Common myeloid progenitor, CD34-positive (primary cell): Measurements from ENCODE around the gene CUEDC2.

ENCODE experiments used
- CTCF ChIA-PET: fragments of 350-600 bp; sonication (Branson Sonifier 250); formaldehyde crosslinking; loops from one replicate; lab custom pipeline; 2021; ENCODE audit warnings: antibody characterized with exemption; lab: Charles Lee
- POLR2A ChIA-PET: fragments of 350-600 bp; sonication (Branson Sonifier 250); formaldehyde crosslinking; loops from one replicate; lab custom pipeline; 2021; ENCODE audit warnings: antibody characterized with exemption; lab: Charles Lee
- DNase-seq, 3 donors: peaks; one replicate each; pipeline versions ENCODE4 v3.0.0 to v3.0.0-alpha.2; 2013
- H3K27ac ChIP-seq, 2 experiments: 1 replicate in 1 of 2; 2 replicates in 1 of 2; pipeline ENCODE4 v1.7.0; 2013; ENCODE audit warnings: inconsistent platforms in 2 of 2, low read length in 2 of 2, mild to moderate bottlenecking in 2 of 2, low read depth in 1 of 2, moderate library complexity in 1 of 2; ENCODE audit not compliant: severe bottlenecking in 2 of 2, insufficient read depth in 1 of 2, poor library complexity in 1 of 2
- H3K27me3 ChIP-seq, 5 experiments: replicated peaks in 2 of 5; 1 replicate in 3 of 5; 2 replicates in 2 of 5; pipeline versions ENCODE4 v1.6.1 to v1.7.0; 2013; ENCODE audit warnings: low read length in 4 of 5, mild to moderate bottlenecking in 2 of 5, moderate library complexity in 2 of 5, inconsistent platforms in 1 of 5; ENCODE audit not compliant: insufficient read depth in 5 of 5, control insufficient read depth in 4 of 5
- H3K36me3 ChIP-seq, 4 experiments: 1 replicate in 2 of 4; 2 replicates in 2 of 4; pipeline versions ENCODE4 v1.6.1 to v1.7.0; 2013; ENCODE audit warnings: low read length in 3 of 4, control low read depth in 1 of 4, mild to moderate bottlenecking in 1 of 4; ENCODE audit not compliant: control insufficient read depth in 4 of 4, insufficient read depth in 4 of 4
- H3K4me1 ChIP-seq, 4 experiments: 1 replicate in 3 of 4; 2 replicates in 1 of 4; pipeline versions ENCODE4 v1.6.1 to v1.7.1; 2013; ENCODE audit warnings: low read length in 3 of 4, mild to moderate bottlenecking in 3 of 4, control low read depth in 1 of 4, inconsistent platforms in 1 of 4, moderate library complexity in 1 of 4; ENCODE audit not compliant: control insufficient read depth in 4 of 4, insufficient read depth in 4 of 4; ENCODE audit errors: control extremely low read depth in 1 of 4
- H3K4me3 ChIP-seq, 7 experiments: 1 replicate in 4 of 7; 2 replicates in 3 of 7; pipeline versions ENCODE4 v1.5.1 to v1.7.0; 2013; ENCODE audit warnings: mild to moderate bottlenecking in 7 of 7, low read length in 6 of 7, moderate library complexity in 6 of 7, inconsistent platforms in 2 of 7, low read depth in 2 of 7, control low read depth in 1 of 7; ENCODE audit not compliant: insufficient read depth in 4 of 7, control insufficient read depth in 1 of 7; ENCODE audit errors: extremely low read depth in 1 of 7
- H3K9me3 ChIP-seq, 5 experiments: 1 replicate in 4 of 5; 2 replicates in 1 of 5; pipeline versions ENCODE4 v1.6.1 to v1.7.1; 2013; ENCODE audit warnings: low read length in 4 of 5, mild to moderate bottlenecking in 2 of 5, inconsistent platforms in 1 of 5, low read depth in 1 of 5, moderate library complexity in 1 of 5; ENCODE audit not compliant: control insufficient read depth in 4 of 5, insufficient read depth in 2 of 5; ENCODE audit errors: control extremely low read depth in 1 of 5
- WGBS: methylation state at CpG from one replicate; pipeline ENCODE4 v1.1.5; 2013; ENCODE audit not compliant: insufficient coverage; 5-methylcytosine and 5-hydroxymethylcytosine counted together

Gene CUEDC2

DNA sequence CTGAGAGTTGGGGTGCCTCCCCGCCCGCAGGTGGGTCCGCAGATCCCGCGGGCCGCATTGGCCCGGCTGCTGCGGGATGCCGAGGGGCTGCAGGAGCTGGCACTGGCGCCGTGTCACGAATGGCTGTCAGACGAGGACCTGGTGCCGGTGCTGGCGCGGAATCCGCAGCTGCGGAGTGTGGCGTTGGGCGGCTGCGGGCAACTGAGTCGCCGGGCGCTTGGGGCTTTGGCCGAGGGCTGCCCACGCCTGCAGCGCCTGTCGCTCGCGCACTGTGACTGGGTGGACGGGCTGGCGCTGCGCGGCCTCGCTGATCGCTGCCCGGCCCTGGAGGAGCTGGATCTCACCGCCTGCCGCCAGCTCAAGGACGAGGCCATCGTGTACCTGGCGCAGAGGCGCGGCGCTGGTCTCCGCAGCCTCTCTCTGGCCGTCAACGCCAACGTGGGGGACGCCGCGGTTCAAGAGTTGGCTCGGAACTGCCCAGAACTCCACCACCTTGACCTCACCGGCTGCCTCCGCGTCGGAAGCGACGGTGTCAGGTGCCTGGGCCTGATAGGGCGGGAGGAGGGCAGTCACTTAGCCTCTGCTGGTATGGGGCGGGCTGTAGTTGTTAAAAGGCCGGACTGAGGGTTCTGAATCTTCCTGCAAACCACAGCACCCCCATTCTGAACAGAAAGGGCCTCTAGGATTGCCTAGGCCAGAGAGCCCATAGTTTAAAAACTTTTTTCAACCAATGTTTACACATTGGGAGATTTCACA is 10.4 kb downstream of the CUEDC2 start:
- ChIA-PET POLR2A (interaction anchor here (0.8 to 4.1 kb wide), 7 partner anchors 10 to 55 kb away, joined by 3 to 28 read pairs (median 4); partner anchors contain the start of genes C10orf95, CUEDC2 and NFKB2), CTCF (interaction anchor here (0.8 to 9.1 kb wide), 21 partner anchors 9 to 195 kb away, joined by 3 to 71 read pairs (median 6); partner anchors contain the start of genes C10orf95, CUEDC2 and PITX3)
- no peaks in the 10 kb centered on the region for H3K9me3 ChIP-seq
- peak overlapping the region; percentile 7 to 85 for H3K27ac ChIP-seq
- DNase-seq: peak in 1 of 3 donors; percentile 36
- peaks cover 4 to 23% (median 17%) of the 10 kb centered on the region in 4 experiments for H3K36me3 ChIP-seq
- H3K27me3 ChIP-seq: peaks cover 6 to 23% (median 11%) of the 10 kb centered on the region in 5 experiments
- peak overlapping the region; percentile 87 to 96 (median 90) for H3K4me3 ChIP-seq
- peaks cover 3 to 46% (median 40%) of the 10 kb centered on the region in 4 experiments for H3K4me1 ChIP-seq
- WGBS: 0% methylated on average over 50 of the region's 62 CpGs

DNA sequence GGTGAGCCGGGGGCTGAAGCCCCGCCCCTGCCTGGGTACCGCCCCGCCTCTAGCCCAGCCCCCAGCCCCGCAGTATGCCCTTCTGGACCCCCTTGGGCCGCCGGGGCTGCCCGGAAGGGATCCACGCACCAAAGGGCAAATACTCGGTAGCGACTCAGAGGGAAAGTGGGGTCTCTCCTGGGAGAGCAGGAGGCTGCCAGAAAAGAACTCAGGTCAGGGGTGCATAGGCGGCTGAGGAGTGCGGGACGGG is 10.9 kb downstream of the CUEDC2 start:
- Histone ChIP-seq H3K36me3 (peaks cover 4 to 23% (median 17%) of the 10 kb centered on the region in 4 experiments), H3K27ac (peak overlapping the region; percentile 7 to 85), H3K9me3 (no peaks in the 10 kb centered on the region), H3K4me3 (peak overlapping the region; percentile 87 to 96 (median 90)), H3K27me3 (peaks cover 6 to 23% (median 11%) of the 10 kb centered on the region in 5 experiments), H3K4me1 (peaks cover 3 to 46% (median 40%) of the 10 kb centered on the region in 4 experiments)
- POLR2A ChIA-PET: interaction anchor here (0.8 to 4.1 kb wide), 7 partner anchors 10 to 55 kb away, joined by 3 to 28 read pairs (median 4); partner anchors contain the start of genes C10orf95, CUEDC2 and NFKB2
- DNase-seq: no peak
- 0% methylated on average over 14 of the region's 14 CpGs for WGBS
- CTCF ChIA-PET: interaction anchor here (1.0 to 9.1 kb wide), 15 partner anchors 9 to 194 kb away, joined by 3 to 71 read pairs (median 9); partner anchors contain the start of genes C10orf95 and CUEDC2

DNA sequence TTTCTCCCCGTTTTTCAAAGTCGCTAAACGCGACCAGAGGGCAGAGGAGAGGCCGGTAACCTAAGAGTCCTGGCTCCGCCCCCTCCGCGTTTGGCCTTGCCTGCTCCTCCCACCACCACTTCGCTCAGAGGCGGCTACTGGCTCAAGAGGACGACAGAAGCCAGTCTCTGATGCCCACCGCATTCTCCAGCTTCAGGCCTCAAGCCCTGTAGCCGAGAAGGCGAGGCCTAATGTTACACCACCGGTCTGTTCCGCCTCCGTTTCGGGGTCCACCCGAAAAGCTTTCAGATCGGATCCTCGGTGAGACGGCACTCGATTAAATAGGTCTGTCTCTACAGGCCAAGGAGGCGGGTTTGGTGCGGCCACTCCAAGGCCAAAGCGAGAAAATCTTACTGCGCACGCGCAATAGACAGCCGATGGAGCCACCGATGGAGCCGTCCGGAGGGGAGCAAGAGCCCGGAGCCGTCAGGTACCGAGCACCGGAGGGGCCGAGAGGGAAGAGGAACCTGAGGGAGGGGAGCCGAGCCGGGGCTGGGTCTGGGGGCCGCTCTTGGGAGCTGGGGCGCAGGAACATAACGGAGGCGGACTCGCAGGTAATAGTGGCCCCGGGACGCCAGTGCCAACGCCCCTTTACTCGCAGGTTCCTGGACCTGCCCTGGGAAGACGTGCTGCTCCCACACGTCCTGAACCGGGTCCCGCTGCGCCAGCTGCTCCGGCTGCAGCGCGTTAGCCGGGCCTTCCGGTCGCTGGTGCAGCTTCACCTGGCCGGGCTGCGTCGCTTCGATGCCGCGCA is 11.5 kb downstream of the CUEDC2 start, which contains the start of gene FBXL15:
FBXL15 (plus strand) TSS at position 123 of the 793 bp plus-strand sequence; CDS start at position 417, 294 bp downstream.
- no peaks in the 10 kb centered on the region for H3K9me3 ChIP-seq
- peak within 1 kb of the TSS; percentile 47 to 85 for H3K27ac ChIP-seq
- peaks cover 3 to 46% (median 40%) of the 10 kb centered on the region in 4 experiments for H3K4me1 ChIP-seq
- DNase-seq: peak; percentile 96 to 98 (median 98)
- H3K4me3 ChIP-seq: peak within 1 kb of the TSS; percentile 87 to 96 (median 90)
- ChIA-PET CTCF (interaction anchor here (0.9 to 9.1 kb wide), 15 partner anchors 8 to 194 kb away, joined by 3 to 71 read pairs (median 7); partner anchors contain the start of genes C10orf95 and CUEDC2), POLR2A (interaction anchor here (0.8 to 4.1 kb wide), 10 partner anchors 9 to 224 kb away, joined by 3 to 28 read pairs (median 4); partner anchors contain the start of genes CUEDC2 and NFKB2)
- H3K27me3 ChIP-seq: peaks cover 6 to 25% (median 11%) of the 10 kb centered on the region in 5 experiments
- H3K36me3 ChIP-seq: peaks cover 4 to 23% (median 17%) of the 10 kb centered on the region in 4 experiments
- WGBS: under 1% methylated on average over 65 of the region's 66 CpGs

DNA sequence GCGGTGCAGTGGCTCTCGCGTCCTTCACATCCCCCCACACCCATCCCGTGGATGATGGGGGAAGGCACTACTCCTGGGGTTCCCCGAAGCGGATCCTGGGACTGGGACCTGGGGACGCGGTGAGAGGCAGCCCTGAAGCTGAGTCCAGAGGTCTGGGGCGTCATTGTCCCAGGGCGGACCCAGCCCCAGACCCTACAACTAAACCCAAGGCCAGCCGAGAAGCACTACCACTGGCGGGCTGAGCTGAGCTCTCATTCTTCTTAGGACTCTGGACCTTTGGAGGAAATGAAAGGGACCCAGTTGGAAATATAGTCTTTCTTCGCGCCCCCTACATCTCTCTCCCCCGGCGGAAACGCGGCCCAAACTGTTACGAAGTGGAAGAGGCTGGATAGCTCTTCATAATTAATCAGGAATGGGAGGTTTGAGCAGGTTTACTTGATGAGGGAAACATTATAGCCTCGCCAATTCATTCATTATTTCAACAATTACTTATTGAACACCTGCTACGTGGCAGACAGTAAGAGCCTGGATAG is 12.1 kb downstream of the CUEDC2 start:
- peak overlapping the region; percentile 87 to 96 (median 90) for H3K4me3 ChIP-seq
- POLR2A ChIA-PET: interaction anchor here (1.0 to 4.1 kb wide), 5 partner anchors 12 to 225 kb away, joined by 3 to 28 read pairs (median 5); partner anchors contain the start of genes CUEDC2 and NFKB2
- H3K9me3 ChIP-seq: no peaks in the 10 kb centered on the region
- H3K36me3 ChIP-seq: peaks cover 4 to 21% (median 17%) of the 10 kb centered on the region in 4 experiments
- H3K27me3 ChIP-seq: peaks cover 6 to 25% (median 11%) of the 10 kb centered on the region in 5 experiments
- H3K4me1 ChIP-seq: peaks cover 3 to 46% (median 40%) of the 10 kb centered on the region in 4 experiments
- CTCF ChIA-PET: interaction anchor here (0.6 to 9.1 kb wide), 13 partner anchors 8 to 107 kb away, joined by 3 to 71 read pairs (median 7); partner anchors contain the start of genes C10orf95 and CUEDC2
- DNase-seq: no peak
- H3K27ac ChIP-seq: peak overlapping the region; percentile 47 to 85
- WGBS: 0% methylated on average over 10 of the region's 21 CpGs

- no peak overlapping the region for H3K27ac ChIP-seq
- peaks cover 4 to 15% (median 12%) of the 10 kb centered on the region in 4 experiments for H3K36me3 ChIP-seq
- peak in 2 of 3 donors; percentile 68 to 73 for DNase-seq
- CTCF ChIA-PET: interaction anchor here (0.6 to 9.1 kb wide), 10 partner anchors 7 to 106 kb away, joined by 3 to 71 read pairs (median 6); partner anchors contain the start of genes C10orf95 and CUEDC2
- POLR2A ChIA-PET: interaction anchor here (1.0 to 4.1 kb wide), 4 partner anchors 13 to 226 kb away, joined by 4 to 28 read pairs (median 6); partner anchors contain the start of genes CUEDC2 and NFKB2
- peak overlapping the region; percentile 87 to 96 (median 90) for H3K4me3 ChIP-seq
- H3K4me1 ChIP-seq: peaks cover 3 to 46% (median 40%) of the 10 kb centered on the region in 4 experiments
- H3K9me3 ChIP-seq: no peaks in the 10 kb centered on the region
- H3K27me3 ChIP-seq: peaks cover 6 to 25% (median 11%) of the 10 kb centered on the region in 5 experiments
- WGBS: under 1% methylated on average over 43 of the region's 54 CpGs
Observed at GRCh38 chr10:102419269-102420180, 12.8 kb downstream of the CUEDC2 start.
